Chondrocyte (in vitro differentiated cells): ENCODE results near the gene AMDHD2. TPM values are rescaled to one million over a fixed set of nuclear protein-coding genes. Genes with fewer than 3 reads are reported as not detected.

ENCODE experiments used
- DNase-seq: peaks from one replicate; pipeline ENCODE4 v3.0.0; 2021; ENCODE audit warnings: mixed read lengths, low spot score
- H3K27ac Mint-ChIP-seq: one replicate; pipeline ENCODE4 v1.8.0; 2021; ENCODE audit warnings: mild to moderate bottlenecking, moderate library complexity, mixed read lengths; ENCODE audit not compliant: unreplicated experiment
- H3K27me3 Mint-ChIP-seq: 2 replicates; pipeline ENCODE4 v1.8.0; 2021; ENCODE audit warnings: low read depth, mixed read lengths
- H3K36me3 Mint-ChIP-seq: 2 replicates; pipeline ENCODE4 v1.8.0; 2021; ENCODE audit warnings: low read depth, mixed read lengths
- H3K4me1 Mint-ChIP-seq: 2 replicates; pipeline ENCODE4 v1.8.0; 2021; ENCODE audit warnings: low read depth, mild to moderate bottlenecking, mixed read lengths
- H3K4me3 Mint-ChIP-seq: one replicate; pipeline ENCODE4 v1.8.0; 2021; ENCODE audit warnings: mild to moderate bottlenecking, moderate library complexity, mixed read lengths; ENCODE audit not compliant: unreplicated experiment
- H3K9me3 Mint-ChIP-seq: 2 replicates; pipeline ENCODE4 v1.8.0; 2021; ENCODE audit warnings: low read depth, mixed read lengths
- CTCF ChIP-seq: fragments of 200-600 bp; sonication (generic); IDR thresholded peaks from 2 replicates; pipeline ENCODE4 v1.5.0; 2021; ENCODE audit warnings: antibody characterized with exemption, mild to moderate bottlenecking, moderate library complexity
- total RNA-seq: library from RNA; stranded (reverse); gene quantifications from 3 replicates; pipeline ENCODE4 v1.2.1, GENCODE V29; 2021

The AMDHD2 gene
- total RNA-seq, 1 donor from 2014 or later, result 37.0 TPM

- peaks cover 3% of the 10 kb centered on the region for H3K36me3 Mint-ChIP-seq
- no peaks in the 10 kb centered on the region for H3K27me3 Mint-ChIP-seq
- peaks cover 45% of the 10 kb centered on the region for H3K4me1 Mint-ChIP-seq
- H3K27ac Mint-ChIP-seq, result peak overlapping the region; percentile 95
- no peaks in the 10 kb centered on the region for H3K9me3 Mint-ChIP-seq
- peak overlapping the region; percentile 90 for H3K4me3 Mint-ChIP-seq
- no peak for TF ChIP-seq CTCF
- no peak for DNase-seq
Measured at GRCh38 chr16:2514333-2515179, 5.6 kb upstream of the AMDHD2 start.

- peak overlapping the region; percentile 95 for H3K27ac Mint-ChIP-seq
- no peak for TF ChIP-seq CTCF
- H3K27me3 Mint-ChIP-seq, result no peaks in the 10 kb centered on the region
- no peak for DNase-seq
- H3K9me3 Mint-ChIP-seq, result no peaks in the 10 kb centered on the region
- peaks cover 6% of the 10 kb centered on the region for H3K36me3 Mint-ChIP-seq
- peak overlapping the region; percentile 90 for H3K4me3 Mint-ChIP-seq
- peaks cover 50% of the 10 kb centered on the region for H3K4me1 Mint-ChIP-seq
Measured at GRCh38 chr16:2515180-2515851, 4.9 kb upstream of the AMDHD2 start.

GRCh38 chr16:2516391-2517240 lies 3.6 kb upstream of the AMDHD2 start:
- peak overlapping the region; percentile 95 for H3K27ac Mint-ChIP-seq
- peaks cover 6% of the 10 kb centered on the region for H3K36me3 Mint-ChIP-seq
- peaks cover 58% of the 10 kb centered on the region for H3K4me1 Mint-ChIP-seq
- H3K27me3 Mint-ChIP-seq, result no peaks in the 10 kb centered on the region
- peak overlapping the region; percentile 57 for H3K4me3 Mint-ChIP-seq
- H3K9me3 Mint-ChIP-seq, result no peaks in the 10 kb centered on the region
- TF ChIP-seq CTCF, result no peak
- no peak for DNase-seq

- peaks cover 6% of the 10 kb centered on the region for H3K36me3 Mint-ChIP-seq
- no peaks in the 10 kb centered on the region for H3K9me3 Mint-ChIP-seq
- peak overlapping the region; percentile 81 for H3K27ac Mint-ChIP-seq
- peaks cover 54% of the 10 kb centered on the region for H3K4me1 Mint-ChIP-seq
- H3K4me3 Mint-ChIP-seq, result no peak overlapping the region
- DNase-seq, result no peak
- TF ChIP-seq CTCF, result no peak
- H3K27me3 Mint-ChIP-seq, result no peaks in the 10 kb centered on the region
Measured at GRCh38 chr16:2517954-2518605, 2.1 kb upstream of the AMDHD2 start.
